H9 (cell line): ENCODE measurements around the gene RANGRF. TPM values are rescaled to one million over a fixed set of nuclear protein-coding genes. Genes with fewer than 3 reads are reported as not detected.

Experiments used
- DNase-seq: peaks from one replicate; pipeline ENCODE4 v3.0.0-alpha.2; 2017
- H2AFZ ChIP-seq: one replicate; pipeline ENCODE4 v1.6.1; 2013; ENCODE audit warnings: mild to moderate bottlenecking, low read length, control low read depth, moderate library complexity
- H2AK5ac ChIP-seq: 2 replicates; pipeline ENCODE4 v1.6.1; 2013; ENCODE audit warnings: low read length, control low read depth, mixed read lengths; ENCODE audit not compliant: insufficient read length
- H2BK120ac ChIP-seq: one replicate; pipeline ENCODE4 v1.6.1; 2013; ENCODE audit warnings: low read depth, mild to moderate bottlenecking, low read length, control low read depth, inconsistent platforms; ENCODE audit not compliant: poor library complexity, severe bottlenecking
- H2BK12ac ChIP-seq: 2 replicates; pipeline ENCODE4 v1.6.1; 2013; ENCODE audit warnings: low read length, control low read depth, mixed read lengths, low read depth; ENCODE audit not compliant: insufficient read length
- H2BK15ac ChIP-seq: 2 replicates; pipeline ENCODE4 v1.6.1; 2013; ENCODE audit warnings: low read depth, low read length, control low read depth
- H2BK20ac ChIP-seq: one replicate; pipeline ENCODE4 v1.6.1; 2013; ENCODE audit warnings: low read depth, mild to moderate bottlenecking, low read length, control low read depth, inconsistent platforms; ENCODE audit not compliant: poor library complexity, severe bottlenecking
- H2BK5ac ChIP-seq: 2 replicates; pipeline ENCODE4 v1.6.1; 2013; ENCODE audit warnings: low read length, control low read depth, mixed read lengths; ENCODE audit not compliant: insufficient read length
- H3K14ac ChIP-seq: 2 replicates; pipeline ENCODE4 v1.6.1; 2013; ENCODE audit warnings: low read length, control low read depth; ENCODE audit not compliant: insufficient read depth
- H3K18ac ChIP-seq: 2 replicates; pipeline ENCODE4 v1.6.1; 2013; ENCODE audit warnings: low read depth, mild to moderate bottlenecking, mixed read lengths, low read length, control low read depth; ENCODE audit not compliant: insufficient read length
- H3K23ac ChIP-seq: 2 replicates; pipeline ENCODE4 v1.6.1; 2013; ENCODE audit warnings: low read length, control low read depth, mixed read lengths, low read depth; ENCODE audit not compliant: insufficient read length
- H3K23me2 ChIP-seq: 2 replicates; pipeline ENCODE4 v1.6.1; 2013; ENCODE audit warnings: low read depth, mild to moderate bottlenecking, mixed read lengths, low read length, control low read depth; ENCODE audit not compliant: insufficient read length, poor library complexity, severe bottlenecking
- H3K27ac ChIP-seq: 2 replicates; pipeline ENCODE4 v1.5.1; 2013; ENCODE audit warnings: low read length, control low read depth, mixed read lengths, low read depth; ENCODE audit not compliant: insufficient read length
- H3K27me3 ChIP-seq: 2 replicates; pipeline ENCODE4 v1.6.1; 2013; ENCODE audit warnings: low read length, control low read depth, inconsistent platforms; ENCODE audit not compliant: insufficient read depth
- H3K4ac ChIP-seq: 2 replicates; pipeline ENCODE4 v1.6.1; 2013; ENCODE audit warnings: low read depth, mild to moderate bottlenecking, control low read depth, inconsistent platforms, low read length, moderate library complexity
- H3K4me1 ChIP-seq: 2 replicates; pipeline ENCODE4 v1.6.1; 2013; ENCODE audit warnings: low read length, control low read depth, inconsistent platforms; ENCODE audit not compliant: insufficient read depth
- H3K4me2 ChIP-seq: 2 replicates; pipeline ENCODE4 v1.6.1; 2013; ENCODE audit warnings: low read length, control low read depth, mixed read lengths; ENCODE audit not compliant: insufficient read length, insufficient read depth
- H3K56ac ChIP-seq: 2 replicates; pipeline ENCODE4 v1.6.1; 2013; ENCODE audit warnings: low read depth, mild to moderate bottlenecking, mixed read lengths, low read length, control low read depth; ENCODE audit not compliant: insufficient read length
- H3K79me1 ChIP-seq: 2 replicates; pipeline ENCODE4 v1.6.1; 2013; ENCODE audit warnings: low read depth, mild to moderate bottlenecking, moderate library complexity, low read length, control low read depth, inconsistent platforms; ENCODE audit not compliant: insufficient read depth, poor library complexity, severe bottlenecking
- H3K79me2 ChIP-seq: 2 replicates; pipeline ENCODE4 v1.6.1; 2013; ENCODE audit warnings: low read length, control low read depth, inconsistent platforms; ENCODE audit not compliant: insufficient read depth
- H3K9ac ChIP-seq: 2 replicates; pipeline ENCODE4 v1.6.1; 2013; ENCODE audit warnings: low read length, control low read depth, mixed read lengths; ENCODE audit not compliant: insufficient read length; ENCODE audit errors: extremely low read depth
- H3K9me3 ChIP-seq: one replicate; pipeline ENCODE4 v1.6.1; 2013; ENCODE audit warnings: low read depth, low read length, inconsistent platforms; ENCODE audit not compliant: control insufficient read depth
- H3T11ph ChIP-seq: one replicate; pipeline ENCODE4 v1.6.1; 2013; ENCODE audit warnings: mild to moderate bottlenecking, low read length, control low read depth, inconsistent platforms
- H4K20me1 ChIP-seq: one replicate; pipeline ENCODE4 v1.6.1; 2013; ENCODE audit not compliant: control insufficient read depth, insufficient read length, insufficient read depth
- H4K5ac ChIP-seq: 2 replicates; pipeline ENCODE4 v1.6.1; 2013; ENCODE audit warnings: low read depth, mild to moderate bottlenecking, mixed read lengths, low read length, control low read depth; ENCODE audit not compliant: insufficient read length
- H4K8ac ChIP-seq: replicated peaks from 2 replicates; pipeline ENCODE4 v1.6.1; 2013; ENCODE audit warnings: low read length, control low read depth, mixed read lengths, low read depth; ENCODE audit not compliant: insufficient read length
- H4K91ac ChIP-seq: 2 replicates; pipeline ENCODE4 v1.6.1; 2013; ENCODE audit warnings: low read depth, mild to moderate bottlenecking, moderate library complexity, mixed read lengths, low read length, control low read depth; ENCODE audit not compliant: insufficient read length
- H3K27ac Mint-ChIP-seq, 3 experiments: 2 replicates in 2 of 3; 3 replicates in 1 of 3; pipeline ENCODE4 v1.8.0; 2020 to 2021; ENCODE audit warnings: mixed read lengths in 3 of 3, mild to moderate bottlenecking in 1 of 3, moderate library complexity in 1 of 3
- H3K27me3 Mint-ChIP-seq: 2 replicates; pipeline ENCODE4 v1.8.0; 2021; ENCODE audit warnings: low read depth, mild to moderate bottlenecking, moderate library complexity, mixed read lengths
- H3K36me3 Mint-ChIP-seq, 3 experiments: 2 replicates in 2 of 3; 3 replicates in 1 of 3; pipeline ENCODE4 v1.8.0; 2020 to 2021; ENCODE audit warnings: low read depth in 3 of 3, mixed read lengths in 3 of 3; ENCODE audit not compliant: insufficient read depth in 1 of 3
- H3K4me1 Mint-ChIP-seq, 2 experiments: 2 replicates each; pipeline ENCODE4 v1.8.0; 2020; ENCODE audit warnings: mixed read lengths in 2 of 2
- H3K4me3 Mint-ChIP-seq, 2 experiments: 2 replicates in 1 of 2; 3 replicates in 1 of 2; pipeline ENCODE4 v1.8.0; 2020 to 2021; ENCODE audit warnings: mild to moderate bottlenecking in 2 of 2, mixed read lengths in 2 of 2, moderate library complexity in 1 of 2
- H3K9me3 Mint-ChIP-seq, 2 experiments: 2 replicates in 1 of 2; 3 replicates in 1 of 2; pipeline ENCODE4 v1.8.0; 2020; ENCODE audit warnings: mild to moderate bottlenecking in 2 of 2, mixed read lengths in 2 of 2, moderate library complexity in 1 of 2
- CTCF ChIP-seq: fragments of 200-600 bp; sonication (generic); conservative IDR thresholded peaks from 3 replicates; pipeline ENCODE4 v1.8.0; 2021; ENCODE audit warnings: antibody characterized with exemption, mild to moderate bottlenecking
- WGBS: extraction: QIAGEN DNeasy Blood & Tissue Kit; methylation state at CpG from one replicate; pipeline ENCODE4 v1.1.7; 2013; ENCODE audit warnings: missing lambda C conversion rate, low lambda C conversion rate, mixed read lengths; ENCODE audit not compliant: insufficient read length; ENCODE audit errors: extremely low coverage; 5-methylcytosine and 5-hydroxymethylcytosine counted together
- total RNA-seq: library from RNA; stranded (reverse); gene quantifications from 2 replicates; pipeline ENCODE4 v1.2.1, GENCODE V29; 2021

The RANGRF gene
- total RNA-seq, 1 experiment from 2014 or later, result 36.9 TPM

DNA sequence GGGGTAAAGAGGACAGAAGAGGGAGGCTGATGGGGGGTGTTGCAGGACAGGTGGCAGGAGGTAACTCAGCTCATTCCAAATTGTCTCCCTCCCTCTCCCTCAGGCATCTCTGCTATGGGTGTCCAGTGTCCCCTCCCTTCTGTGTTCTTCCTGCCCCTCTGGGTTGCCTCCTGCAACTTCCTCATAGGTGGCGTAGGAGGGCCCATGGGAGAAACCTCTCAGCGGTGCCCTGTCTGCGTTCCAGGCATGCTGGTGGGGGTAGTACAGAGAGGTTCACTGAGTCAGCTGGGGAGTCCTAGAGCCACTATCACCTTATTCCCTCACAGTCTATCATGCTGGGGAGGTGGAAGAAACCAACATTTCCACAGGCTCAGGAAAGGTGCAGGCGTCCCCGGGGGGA lies 36.5 kb downstream of the RANGRF start:
- no peak overlapping the region for H3K4me2 ChIP-seq
- no peaks in the 10 kb centered on the region for H3K9me3 ChIP-seq
- H3K27me3 ChIP-seq, result no peaks in the 10 kb centered on the region; the same call in 1 of the 2 replicates
- no peak overlapping the region for H4K8ac ChIP-seq
- no peak overlapping the region for H3K23ac ChIP-seq
- no peak overlapping the region for H3K27ac ChIP-seq
- H3K56ac ChIP-seq, result no peak overlapping the region
- H4K20me1 ChIP-seq, result no peaks in the 10 kb centered on the region
- no peaks in the 10 kb centered on the region for H3K79me2 ChIP-seq
- Mint-ChIP-seq H3K36me3 (no peaks in the 10 kb centered on the region; a peak in 1 of 7 replicates), H3K27me3 (peaks cover 41% of the 10 kb centered on the region), H3K27ac (no peak overlapping the region), H3K4me3 (no peak overlapping the region), H3K9me3 (0 out of 5 replicates have a peak, but pooled peaks cover 0 to 2% of the 10 kb centered on the region in 2 experiments), H3K4me1 (peaks cover 17 to 25% of the 10 kb centered on the region in 2 experiments)
- H3K4me1 ChIP-seq, result no peaks in the 10 kb centered on the region; the same call in 1 of the 2 replicates
- no peak overlapping the region for H3T11ph ChIP-seq
- no peak overlapping the region for H2AFZ ChIP-seq
- H2BK120ac ChIP-seq, result no peak overlapping the region
- no peak overlapping the region for H3K4ac ChIP-seq
- no peak overlapping the region for H3K18ac ChIP-seq
- DNase-seq, result no peak
- H4K5ac ChIP-seq, result no peak overlapping the region
- H3K14ac ChIP-seq, result no peak overlapping the region
- no peak overlapping the region for H2BK12ac ChIP-seq
- no peaks in the 10 kb centered on the region for H3K79me1 ChIP-seq
- no peak overlapping the region for H2AK5ac ChIP-seq
- no peak overlapping the region for H4K91ac ChIP-seq
- no CpG with 5 or more reads among the region's 5 CpGs for WGBS
- no peak for TF ChIP-seq CTCF
- H2BK15ac ChIP-seq, result no peak overlapping the region
- H3K9ac ChIP-seq, result no peak overlapping the region
- H3K23me2 ChIP-seq, result peaks cover 13% of the 10 kb centered on the region
- no peak overlapping the region for H2BK5ac ChIP-seq
- no peak overlapping the region for H2BK20ac ChIP-seq
